HepG2 (cell line): ENCODE data around the gene BIRC7. TPM values are rescaled to one million over a fixed set of nuclear protein-coding genes. Genes with fewer than 3 reads are reported as not detected.

Experiments
- ATAC-seq: fragments of 200-7000 bp; cut with Tn5 transposase; 3 replicates; pipeline ENCODE4 v1.9.1; 2020; ENCODE audit warnings: mild to moderate bottlenecking, moderate library complexity
- BruUV-seq: library from RNA; stranded (reverse); fragments of 400-500 nt; replicated peaks from 2 replicates; lab custom pipeline; 2021; lab: Mats Ljungman, UMichigan
- CTCF ChIA-PET: fragments of 300-600 bp; formaldehyde crosslinking; extraction: SDS; loops from one replicate; lab custom pipeline; 2021; ENCODE audit warnings: low total read pairs, inconsistent platforms, low intra/inter-chr PET ratio; lab: Yijun Ruan, JAX
- POLR2A ChIA-PET: fragments of 350-600 bp; sonication (Branson Sonifier 250); formaldehyde crosslinking; loops from one replicate; lab custom pipeline; 2020; ENCODE audit warnings: antibody characterized with exemption, inconsistent platforms; lab: Yijun Ruan, JAX
- DNase-seq: peaks from one replicate; pipeline ENCODE4 v3.0.0-alpha.2; 2015; ENCODE audit warnings: low spot score
- FAIRE-seq: peaks from 3 replicates; lab custom pipeline; 2011; peaks lifted over from hg19 to GRCh38; lab: Jason Lieb, UNC
- H2AFZ ChIP-seq: one replicate; pipeline ENCODE4 v1.6.1; 2011; ENCODE audit warnings: low read length, inconsistent platforms
- H3K27ac ChIP-seq: fragments of 300-600 bp; 3 replicates; pipeline ENCODE4 v1.8.0; 2011; ENCODE audit warnings: mixed run types, mild to moderate bottlenecking, mixed read lengths, low read length, inconsistent platforms; ENCODE audit not compliant: insufficient read depth; ENCODE audit errors: extremely low read length
- H3K27me3 ChIP-seq, 2 experiments: fragments of 200-600 bp in 1 of 2; 2 replicates in 1 of 2; 3 replicates in 1 of 2; pipeline versions ENCODE4 v1.6.0 to v1.8.0; 2011; ENCODE audit warnings: low read length in 2 of 2, mild to moderate bottlenecking in 2 of 2, moderate library complexity in 2 of 2, inconsistent platforms in 1 of 2; ENCODE audit not compliant: insufficient read depth in 2 of 2, control insufficient read depth in 1 of 2
- H3K36me3 ChIP-seq, 2 experiments: fragments of 200-600 bp in 1 of 2; replicated peaks in 1 of 2; 2 replicates in 1 of 2; 3 replicates in 1 of 2; pipeline versions ENCODE4 v1.5.1 to v1.8.0; 2011; ENCODE audit warnings: low read length in 2 of 2, inconsistent platforms in 1 of 2; ENCODE audit not compliant: insufficient read depth in 2 of 2, control insufficient read depth in 1 of 2
- H3K4me1 ChIP-seq: 2 replicates; pipeline ENCODE4 v1.5.1; 2012; ENCODE audit warnings: low read length, inconsistent platforms; ENCODE audit not compliant: insufficient read depth
- H3K4me2 ChIP-seq: 2 replicates; pipeline ENCODE4 v1.6.0; 2011; ENCODE audit warnings: low read depth, low read length, inconsistent platforms
- H3K4me3 ChIP-seq, 3 experiments: fragments of 200-600 bp in 1 of 3; sonication (generic), shearing (Covaris generic) in 1 of 3; replicated peaks in 1 of 3; 2 replicates each; pipeline ENCODE4 v1.5.1; 2011 to 2016; ENCODE audit warnings: low read length in 3 of 3, inconsistent platforms in 2 of 3, low read depth in 2 of 3, mild to moderate bottlenecking in 2 of 3, control low read depth in 1 of 3, mixed read lengths in 1 of 3; ENCODE audit not compliant: insufficient read depth in 1 of 3
- H3K79me2 ChIP-seq: one replicate; pipeline ENCODE4 v1.6.1; 2011; ENCODE audit warnings: low read length, inconsistent platforms; ENCODE audit not compliant: insufficient read depth
- H3K9ac ChIP-seq: 2 replicates; pipeline ENCODE4 v1.6.0; 2011; ENCODE audit warnings: mild to moderate bottlenecking, low read depth, low read length, inconsistent platforms; ENCODE audit not compliant: insufficient read depth
- H3K9me3 ChIP-seq: 2 replicates; pipeline ENCODE4 v1.5.1; 2012; ENCODE audit warnings: mild to moderate bottlenecking, low read length
- H4K20me1 ChIP-seq: 2 replicates; pipeline ENCODE4 v1.6.0; 2011; ENCODE audit warnings: inconsistent platforms, mild to moderate bottlenecking, low read length, moderate library complexity; ENCODE audit not compliant: insufficient read depth
- CTCF ChIP-seq: sonication (generic); formaldehyde crosslinking; IDR thresholded peaks from 2 replicates; pipeline ENCODE4 v1.5.0; 2020; ENCODE audit warnings: mild to moderate bottlenecking, missing genetic modification reagents, moderate library complexity
- HNRNPH1 ChIP-seq: fragments of 200-400 bp; formaldehyde crosslinking; optimal IDR thresholded peaks from 2 replicates; pipeline ENCODE3; 2017; ENCODE audit warnings: mild to moderate bottlenecking, low read depth, low read length
- LBX2 ChIP-seq: sonication (generic); formaldehyde crosslinking; IDR thresholded peaks from 2 replicates; pipeline ENCODE4 v1.5.0; 2020; ENCODE audit warnings: missing genetic modification reagents, mild to moderate bottlenecking, borderline replicate concordance
- MED13 ChIP-seq: sonication (generic); formaldehyde crosslinking; IDR thresholded peaks from 2 replicates; pipeline ENCODE4 v1.5.0; 2020; ENCODE audit warnings: missing genetic modification reagents
- ZFP90 ChIP-seq: sonication (generic); formaldehyde crosslinking; IDR thresholded peaks from 2 replicates; pipeline ENCODE4 v1.8.0; 2022; ENCODE audit warnings: missing genetic modification reagents, mild to moderate bottlenecking, inconsistent platforms, borderline replicate concordance
- ZNF142 ChIP-seq: sonication (generic); formaldehyde crosslinking; IDR thresholded peaks from 2 replicates; pipeline ENCODE4 v1.4.0; 2020; ENCODE audit warnings: missing genetic modification reagents
- ZNF574 ChIP-seq: sonication (generic); formaldehyde crosslinking; IDR thresholded peaks from 2 replicates; pipeline ENCODE4 v1.4.0; 2020; ENCODE audit warnings: missing genetic modification reagents
- ZNF678 ChIP-seq: sonication (generic); formaldehyde crosslinking; IDR thresholded peaks from 2 replicates; pipeline ENCODE4 v1.4.0; 2020; ENCODE audit warnings: mild to moderate bottlenecking, missing genetic modification reagents
- ZNF720 ChIP-seq: sonication (generic); formaldehyde crosslinking; IDR thresholded peaks from 2 replicates; pipeline ENCODE4 v1.4.0; 2020; ENCODE audit warnings: missing genetic modification reagents
- ZNF782 ChIP-seq: sonication (generic); formaldehyde crosslinking; IDR thresholded peaks from 2 replicates; pipeline ENCODE4 v1.4.0; 2020; ENCODE audit warnings: missing genetic modification reagents, mild to moderate bottlenecking, borderline replicate concordance
- ZNF790 ChIP-seq: sonication (generic); formaldehyde crosslinking; IDR thresholded peaks from 2 replicates; pipeline ENCODE4 v1.8.0; 2022; ENCODE audit warnings: missing genetic modification reagents, mild to moderate bottlenecking, borderline replicate concordance
- WGBS: methylation state at CpG from one replicate; pipeline ENCODE4 v1.1.6; 2017; ENCODE audit warnings: low lambda C conversion rate; 5-methylcytosine and 5-hydroxymethylcytosine counted together
- in situ Hi-C: cut with HindIII; loops from 2 replicates; pipeline ENCODE4 v1.10.0; 2017; ENCODE audit warnings: low pct_unique_long_range_greater_than_20kb; ENCODE audit not compliant: extremely low pct_ligation_motif_present
- intact Hi-C: fragments of 100-400 bp; cut with micrococcal nuclease; formaldehyde crosslinking; loops from one replicate; pipeline ENCODE4 v1.10.0; 2022; ENCODE audit not compliant: unreplicated experiment
- polyA plus RNA-seq, 8 experiments: library from polyadenylated mRNA; depleted of rRNA in 3 of 8; stranded (reverse) in 7 of 8; unstranded in 1 of 8; fragments of >200 nt; fragmentation: Illumina TruSeq in 4 of 8; extraction: Trizol in 4 of 8; gene quantifications; 2 replicates each; pipeline versions ENCODE4 v1.2.1 to v1.2.3, GENCODE V29; 2011 to 2016; ENCODE audit warnings: low read depth in 4 of 8, missing spikeins in 1 of 8, mixed read lengths in 1 of 8; ENCODE audit not compliant: insufficient read depth in 1 of 8
- total RNA-seq, 5 experiments: library from RNA; depleted of rRNA; stranded (reverse); fragments of >200 nt; fragmentation: Illumina TruSeq; extraction: Trizol; gene quantifications; 2 replicates each; pipeline ENCODE4 v1.2.3, GENCODE V29; 2016; ENCODE audit warnings: low read depth in 1 of 5
- TF ChIP-seq, protein P1 (sequence below): sonication (generic); formaldehyde crosslinking; IDR thresholded peaks from 2 replicates; pipeline ENCODE4 v1.8.1; 2023; ENCODE audit warnings: mild to moderate bottlenecking, moderate library complexity, missing genetic modification reagents

Gene BIRC7
- total and polyA plus RNA-seq, 2 of the 13 experiments (the other 11 are each of a cell fraction or from before 2014, with no cell fraction given) = 0.27 to 5.1 TPM

GRCh38 chr20:63227260-63227659 is 8.4 kb upstream of the BIRC7 start:
- 31% methylated on average over 5 of the region's 5 CpGs for WGBS
- Histone ChIP-seq H3K27ac (no peak overlapping the region), H3K4me1 (peaks cover 27% of the 10 kb centered on the region)
- TF ChIP-seq MED13 (CRISPR knock-in tag) (no peak), ZNF720 (CRISPR knock-in tag) (no peak), ZFP90 (CRISPR knock-in tag) (no peak), ZNF142 (no peak), HNRNPH1 (no peak), ZNF782 (no peak), LBX2 (CRISPR knock-in tag) (no peak), ZNF790 (no peak), CTCF (CRISPR knock-in tag) (no peak), ZNF678 (CRISPR knock-in tag) (no peak), ZNF574 (CRISPR knock-in tag) (no peak)
- TF ChIP-seq, protein P1, sequence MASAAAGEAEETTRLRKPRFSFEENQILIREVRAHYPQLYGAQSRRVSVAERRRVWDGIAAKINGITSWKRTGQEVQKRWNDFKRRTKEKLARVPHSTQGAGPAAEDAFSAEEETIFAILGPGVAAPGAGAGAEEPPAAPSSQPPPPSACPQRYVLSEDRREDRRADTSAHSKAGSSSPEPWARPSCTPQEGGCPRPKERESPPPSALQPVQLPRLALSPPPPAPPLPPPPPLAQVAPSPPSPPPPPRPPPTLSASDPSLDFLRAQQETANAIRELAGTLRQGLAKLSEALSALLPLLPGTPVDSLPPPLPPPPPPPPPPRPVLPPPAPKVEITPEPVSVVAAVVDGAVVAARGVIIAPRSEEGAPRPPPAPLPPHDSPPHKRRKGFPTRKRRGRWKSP (CRISPR knock-in tag) = no peak

More at GRCh38 chr20:63227260-63227659, 8.4 kb upstream of the BIRC7 start:
- Histone ChIP-seq H3K36me3 (no peaks in the 10 kb centered on the region), H3K27me3 (peaks cover 16 to 78% of the 10 kb centered on the region in 2 experiments; a peak in 4 of 5 replicates), H3K79me2 (no peaks in the 10 kb centered on the region), H3K9me3 (no peaks in the 10 kb centered on the region), H2AFZ (no peak overlapping the region), H3K4me2 (no peak overlapping the region), H3K9ac (no peak overlapping the region), H3K4me3 (no peak overlapping the region), H4K20me1 (no peaks in the 10 kb centered on the region; the same call in 1 of the 2 replicates)
- BruUV-seq = no TSS peak
- DNase-seq (no peak), ATAC-seq (no peak), FAIRE-seq (no peak)
- in situ Hi-C loops = no loop called here
- POLR2A ChIA-PET = interaction anchor here (0.7 kb wide), 1 partner anchor 404 kb away, joined by 4 read pairs; no protein-coding TSS in a partner anchor
- intact Hi-C loops = no loop called here
- CTCF ChIA-PET = no interaction called here
